ENCODE results near the gene DCUN1D3.

Gene DCUN1D3

GRCh38 chr16:20918486-20919239, 18.5 kb upstream of the DCUN1D3 start:
- DNase-seq (ENCODE audit: low spot score): peak; percentile 17

GRCh38 chr16:20916942-20917341, 16.8 kb upstream of the DCUN1D3 start:
- DNase-seq (ENCODE audit: low spot score): no peak

- DNase-seq (ENCODE audit: low spot score): no peak
These were observed 16.1 kb upstream of the DCUN1D3 start for GRCh38 chr16:20916289-20916688.

GRCh38 chr16:20911361-20911760, 11.2 kb upstream of the DCUN1D3 start:
- DNase-seq (ENCODE audit: low spot score): peak; percentile 15

- peak; percentile 67 for DNase-seq (ENCODE audit: low spot score)
These were observed 10.7 kb upstream of the DCUN1D3 start for GRCh38 chr16:20910781-20911321.

GRCh38 chr16:20906341-20907255, 6.4 kb upstream of the DCUN1D3 start:
- no peak for DNase-seq (ENCODE audit: low spot score)

GRCh38 chr16:20905576-20905975, 5.4 kb upstream of the DCUN1D3 start:
- DNase-seq (ENCODE audit: low spot score): no peak

- DNase-seq (ENCODE audit: low spot score): peak; percentile 76
These were observed 4.4 kb upstream of the DCUN1D3 start for GRCh38 chr16:20904507-20905081.

GRCh38 chr16:20903899-20904506, 3.8 kb upstream of the DCUN1D3 start:
- no peak for DNase-seq (ENCODE audit: low spot score)

- no peak for DNase-seq (ENCODE audit: low spot score)
These were observed 3.1 kb upstream of the DCUN1D3 start for GRCh38 chr16:20903116-20903898.

- no peak for DNase-seq (ENCODE audit: low spot score)
These were observed 2.3 kb upstream of the DCUN1D3 start for GRCh38 chr16:20902426-20902825.

GRCh38 chr16:20901436-20902112, 1.4 kb upstream of the DCUN1D3 start:
- peak; percentile 24 for DNase-seq (ENCODE audit: low spot score)

GRCh38 chr16:20901068-20901435, 894 bp upstream of the DCUN1D3 start:
- no peak for DNase-seq (ENCODE audit: low spot score)

GRCh38 chr16:20899477-20900298, 470 bp downstream of the DCUN1D3 start:
- no peak for DNase-seq (ENCODE audit: low spot score)

- DNase-seq (ENCODE audit: low spot score): no peak
These were observed 1.1 kb downstream of the DCUN1D3 start for GRCh38 chr16:20899071-20899470.

GRCh38 chr16:20897922-20898321, 2.2 kb downstream of the DCUN1D3 start:
- no peak for DNase-seq (ENCODE audit: low spot score)

- no peak for DNase-seq (ENCODE audit: low spot score)
These were observed 2.8 kb downstream of the DCUN1D3 start for GRCh38 chr16:20897253-20897897.

- no peak for DNase-seq (ENCODE audit: low spot score)
These were observed 5.8 kb downstream of the DCUN1D3 start for GRCh38 chr16:20894388-20894787.

GRCh38 chr16:20889625-20890275, 10.4 kb downstream of the DCUN1D3 start:
- DNase-seq (ENCODE audit: low spot score): no peak
